HG03575 (cell line): Measurements from ENCODE around the gene TIGD7.

ENCODE experiments used
- ATAC-seq: cut with Tn5 transposase; IDR thresholded peaks from one replicate; pipeline ENCODE4 v1.9.1; 2021; ENCODE audit not compliant: unreplicated experiment, insufficient number of reproducible peaks, low FRiP score; ENCODE audit errors: extremely low read depth

The TIGD7 gene

GRCh38 chr16:3305109-3306068 is at the start of gene TIGD7, which contains the start of gene ZNF75A:
Gene TIGD7, minus strand, starts transcription at chr16:3305430. Its CDS starts 4,816 bp downstream, at chr16:3300614.
Gene ZNF75A, plus strand, starts transcription at chr16:3305497. Its CDS starts 2,932 bp downstream, at chr16:3308429.
- no peak for ATAC-seq

DNA sequence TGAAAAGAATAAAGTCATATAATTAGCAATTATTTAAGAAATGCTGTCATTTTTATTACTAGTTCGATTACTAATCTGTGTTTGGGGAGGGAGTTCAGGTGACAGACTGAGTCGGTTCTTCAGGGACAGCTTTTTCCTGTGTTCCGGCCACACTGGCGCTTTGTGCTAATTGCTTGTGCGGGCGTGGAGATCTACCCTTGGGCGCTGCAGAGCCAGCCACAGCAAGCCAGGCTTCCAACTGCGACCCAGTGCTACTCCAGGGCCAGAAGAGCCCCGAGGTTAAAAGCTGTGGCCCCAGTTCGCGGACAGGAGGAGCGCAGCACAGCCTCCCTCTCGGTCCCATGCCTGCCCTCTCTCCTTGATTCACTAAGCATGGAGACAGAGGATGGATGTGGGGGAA is 43.9 kb upstream of the TIGD7 start:
- ATAC-seq = no peak

DNA sequence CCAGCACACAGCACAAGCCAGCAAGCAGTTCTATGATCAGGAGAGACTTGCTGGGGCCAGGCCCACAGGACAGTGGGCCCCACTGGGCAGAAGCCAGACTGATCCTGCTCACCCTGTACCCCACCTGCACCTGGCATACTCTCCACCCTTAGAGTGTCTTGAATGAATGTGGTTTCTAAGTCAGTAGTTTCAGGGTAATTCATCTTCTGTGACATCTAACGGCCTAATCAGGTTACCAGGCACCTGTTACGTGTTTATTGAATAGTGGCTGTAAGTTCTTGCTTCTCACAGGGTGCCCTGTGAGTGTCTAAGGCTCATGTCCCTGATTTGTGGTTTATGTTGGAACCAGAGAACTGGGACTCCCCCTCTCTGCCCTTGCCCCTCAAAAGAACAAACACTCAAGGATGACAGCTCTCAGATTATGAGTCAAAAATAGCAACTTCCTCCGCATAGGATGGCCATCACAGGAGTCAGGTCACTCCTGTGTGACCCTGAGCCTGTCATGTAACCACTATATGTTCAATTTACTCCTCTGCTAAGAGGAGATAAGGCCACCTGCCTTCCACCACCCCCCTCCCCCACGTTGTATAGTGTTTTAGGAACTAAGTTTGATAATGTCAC is 43.4 kb upstream of the TIGD7 start:
- ATAC-seq = no peak

DNA sequence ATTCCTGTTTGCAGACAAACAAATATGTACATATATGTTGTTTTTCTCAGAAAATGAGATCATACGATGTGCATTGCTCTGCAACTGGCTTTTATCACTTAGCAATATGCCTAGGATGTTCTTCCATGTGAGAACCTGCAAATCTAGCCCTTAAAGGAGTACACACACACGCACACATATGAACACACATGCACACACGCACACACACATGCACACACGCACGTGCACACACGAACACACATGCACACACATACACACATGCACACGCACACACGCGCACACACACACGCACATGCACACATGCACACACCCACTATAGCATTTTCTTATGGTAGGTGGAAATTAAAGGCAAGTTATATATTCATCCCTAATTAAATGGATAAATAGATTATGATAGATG is 42.4 kb upstream of the TIGD7 start:
- ATAC-seq = no peak

- no peak for ATAC-seq
These were observed 40.8 kb upstream of the TIGD7 start for GRCh38 chr16:3346041-3346440.

DNA sequence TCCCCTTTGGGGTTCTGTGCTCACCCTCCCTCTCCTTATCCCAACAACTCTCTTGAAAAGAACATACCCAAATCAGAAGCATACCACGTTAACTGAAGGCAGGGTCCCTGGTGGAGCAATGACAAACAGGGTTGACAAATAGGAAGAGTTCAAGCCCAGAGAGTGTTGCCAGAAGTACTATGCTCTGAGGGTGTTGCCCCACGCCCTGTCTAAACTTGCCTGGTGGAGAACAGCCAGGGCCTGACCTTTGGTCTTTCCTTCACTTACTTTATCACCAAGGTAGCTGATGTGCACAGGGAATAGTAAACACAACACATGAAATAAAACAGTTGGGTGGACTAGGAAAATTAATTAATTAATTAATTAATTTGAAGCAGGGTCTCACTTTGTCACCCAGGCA is 23.4 kb upstream of the TIGD7 start:
- ATAC-seq = no peak

- ATAC-seq = no peak
These were observed 22.9 kb upstream of the TIGD7 start for GRCh38 chr16:3328104-3328503.

DNA sequence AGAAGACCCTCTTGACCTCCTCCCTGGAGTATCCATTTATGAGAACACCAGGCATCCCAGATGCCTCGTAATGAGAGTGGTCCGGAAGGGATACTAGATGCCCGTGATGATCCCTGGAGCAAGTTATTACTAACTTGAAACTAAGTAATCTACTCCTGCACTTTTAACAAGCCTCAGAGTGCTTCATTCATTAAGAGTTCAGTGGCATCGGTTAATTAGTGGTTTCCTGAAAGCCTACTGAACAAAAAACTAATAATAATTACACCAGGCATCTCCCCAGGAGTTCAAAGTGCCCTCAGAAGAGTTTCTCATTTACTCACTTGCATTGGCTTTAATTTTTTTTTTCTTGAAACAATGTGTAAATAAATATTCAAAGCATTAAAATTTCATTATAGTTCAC is 22.3 kb upstream of the TIGD7 start:
- ATAC-seq = no peak

DNA sequence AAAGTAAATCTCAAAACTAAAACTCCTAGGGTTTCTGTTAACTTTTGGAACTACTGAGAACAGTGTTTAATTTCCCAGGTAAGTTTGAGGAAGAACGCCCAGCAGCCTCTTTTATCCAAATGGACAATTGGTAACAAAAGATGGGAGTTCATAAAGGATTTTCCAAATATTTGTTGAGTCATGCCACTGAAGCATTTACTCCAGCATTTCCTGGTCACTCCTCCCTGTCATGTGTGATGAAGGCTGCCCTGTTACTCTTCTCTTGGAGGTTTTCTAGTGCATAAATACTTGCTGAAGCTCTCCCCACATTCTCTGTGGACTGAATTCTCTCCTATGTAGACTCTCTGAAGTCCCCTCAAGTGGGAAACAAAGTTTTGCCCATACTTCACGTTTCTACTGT is 16.6 kb upstream of the TIGD7 start:
- no peak for ATAC-seq

DNA sequence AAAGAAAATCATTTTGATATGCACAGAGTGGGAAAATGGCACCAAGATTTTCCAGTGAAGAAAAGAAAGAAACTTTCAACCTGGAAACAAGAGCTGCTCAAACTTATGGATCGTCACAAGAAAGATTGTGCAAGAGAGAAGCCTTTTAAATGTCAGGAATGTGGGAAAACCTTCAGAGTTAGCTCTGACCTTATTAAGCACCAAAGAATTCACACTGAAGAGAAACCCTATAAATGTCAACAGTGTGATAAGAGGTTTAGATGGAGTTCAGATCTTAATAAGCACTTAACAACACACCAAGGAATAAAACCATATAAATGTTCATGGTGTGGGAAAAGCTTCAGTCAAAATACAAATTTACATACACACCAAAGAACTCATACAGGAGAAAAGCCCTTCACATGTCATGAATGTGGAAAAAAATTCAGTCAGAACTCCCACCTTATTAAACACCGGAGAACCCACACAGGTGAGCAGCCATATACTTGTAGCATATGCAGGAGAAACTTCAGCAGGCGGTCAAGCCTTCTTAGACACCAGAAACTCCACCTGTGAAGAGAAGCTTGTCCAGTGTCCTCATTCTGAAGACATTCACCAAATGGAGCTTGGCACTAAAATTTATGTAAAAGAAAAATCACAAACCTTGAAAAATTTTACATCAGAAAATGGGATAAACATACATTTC is 12.2 kb upstream of the TIGD7 start:
- no peak for ATAC-seq

DNA sequence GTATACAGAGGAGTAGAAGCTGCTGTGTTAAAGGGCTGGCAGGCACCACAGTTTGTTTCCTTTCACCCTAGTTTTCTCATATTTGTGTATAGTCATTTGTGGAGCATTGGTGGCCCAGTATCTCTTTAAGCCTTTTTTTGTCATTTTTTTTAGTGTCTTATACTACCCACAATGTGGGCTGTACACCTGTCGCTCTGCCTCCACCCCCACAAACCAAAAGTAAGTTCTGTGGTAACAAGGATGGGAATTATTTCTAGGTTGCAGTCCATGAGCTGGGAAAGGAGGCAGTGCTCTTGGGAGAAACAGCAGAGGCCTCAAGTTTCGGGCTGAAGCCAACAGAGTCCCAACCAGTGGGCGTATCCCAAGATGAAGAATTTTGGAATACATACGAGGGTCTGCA is 6.3 kb upstream of the TIGD7 start:
- no peak for ATAC-seq

GRCh38 chr16:3306078-3306477 is 848 bp upstream of the TIGD7 start:
- ATAC-seq = no peak

- ATAC-seq = no peak
These were observed 860 bp downstream of the TIGD7 start for GRCh38 chr16:3304370-3304769.

DNA sequence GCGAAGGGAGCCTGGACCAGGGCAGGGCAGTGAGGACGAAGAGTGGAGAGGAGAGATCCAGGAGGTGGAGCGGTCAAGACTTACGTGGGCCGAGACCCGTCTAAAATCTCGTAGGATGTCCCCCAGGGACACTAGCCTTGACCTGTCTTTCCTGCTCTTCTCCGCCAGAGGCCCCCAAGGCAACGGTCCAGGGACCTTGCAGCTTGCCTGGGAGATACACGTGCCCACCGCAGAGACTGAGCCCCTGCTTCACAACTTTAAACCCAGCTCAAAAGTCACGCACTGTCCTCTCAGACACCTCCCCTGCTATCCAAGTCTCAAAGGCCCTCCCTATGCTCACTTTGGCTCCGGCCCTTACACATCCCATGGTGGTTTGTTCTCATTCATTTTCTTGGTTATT is 9.4 kb downstream of the TIGD7 start:
- ATAC-seq = no peak

DNA sequence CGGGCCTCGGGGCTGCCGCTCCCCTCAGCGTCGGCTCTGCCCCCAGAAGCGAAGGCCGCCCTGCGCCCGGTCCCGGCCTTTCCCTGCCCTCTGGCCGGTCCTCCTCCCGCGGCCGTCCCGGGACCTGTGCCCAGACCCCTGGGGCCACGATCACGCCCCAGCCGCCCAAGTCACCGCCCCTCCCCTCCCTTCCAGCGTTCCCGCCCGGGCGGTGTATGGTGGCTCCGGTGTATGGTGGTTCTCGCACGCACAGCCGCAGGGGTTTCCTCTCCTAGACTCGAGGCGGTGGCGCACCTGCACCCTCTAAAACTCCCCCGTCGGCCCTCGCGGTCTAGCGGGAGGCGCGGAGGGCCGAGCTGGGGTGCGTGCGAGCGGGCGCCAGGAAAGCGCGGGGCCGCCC is 10.0 kb downstream of the TIGD7 start:
- no peak for ATAC-seq

GRCh38 chr16:3292604-3293003 is 12.6 kb downstream of the TIGD7 start:
- no peak for ATAC-seq

DNA sequence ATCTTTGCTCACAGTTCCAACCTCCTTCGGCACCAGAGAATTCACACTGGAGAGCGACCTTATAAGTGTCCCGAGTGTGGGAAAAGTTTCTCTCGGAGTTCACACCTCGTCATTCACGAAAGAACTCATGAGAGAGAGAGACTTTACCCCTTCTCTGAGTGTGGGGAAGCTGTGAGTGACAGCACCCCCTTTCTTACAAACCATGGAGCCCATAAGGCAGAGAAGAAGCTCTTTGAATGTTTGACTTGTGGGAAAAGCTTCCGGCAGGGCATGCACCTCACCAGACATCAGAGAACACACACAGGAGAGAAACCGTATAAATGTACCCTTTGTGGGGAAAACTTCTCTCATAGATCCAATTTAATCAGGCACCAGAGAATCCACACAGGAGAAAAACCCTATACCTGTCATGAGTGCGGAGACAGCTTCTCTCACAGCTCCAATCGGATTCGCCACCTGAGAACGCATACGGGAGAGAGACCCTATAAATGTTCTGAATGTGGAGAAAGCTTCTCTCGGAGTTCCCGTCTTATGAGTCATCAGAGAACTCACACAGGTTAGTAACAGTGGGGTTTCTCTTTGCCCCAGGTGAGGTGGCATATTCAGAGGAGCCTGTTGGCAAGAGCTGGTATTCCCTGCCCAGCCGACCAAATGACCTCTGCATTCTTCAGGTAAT is 15.1 kb downstream of the TIGD7 start:
- no peak for ATAC-seq

DNA sequence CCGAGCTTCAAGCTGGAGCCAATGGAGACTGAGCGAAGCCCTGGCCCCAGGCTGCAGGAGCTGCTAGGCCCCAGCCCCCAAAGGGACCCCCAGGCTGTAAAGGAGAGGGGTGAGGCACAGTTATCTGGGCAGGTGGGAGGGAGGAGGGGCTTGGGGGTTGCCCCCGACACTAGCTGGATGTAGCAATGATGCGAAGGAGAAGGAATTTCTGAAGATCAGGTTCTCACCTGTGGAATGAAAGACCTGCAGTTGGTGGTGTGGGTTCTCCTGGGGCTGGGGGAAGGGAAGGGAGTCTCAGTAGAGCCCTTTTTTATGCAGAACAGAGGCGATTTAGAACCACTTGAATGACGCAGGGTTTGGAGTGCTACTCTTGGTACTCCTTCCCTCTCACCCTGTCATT is 20.1 kb downstream of the TIGD7 start:
- no peak for ATAC-seq
